ENCODE results near the gene ELF2.
"Not testable (repeated sequence)": the region's sequence is repeated elsewhere in the genome, so short reads cannot be mapped to it uniquely, and the experiment has no call there.

Gene ELF2

GRCh38 chr4:139020384-139020783 is 156.6 kb downstream of the ELF2 start:
- DNase-seq (ENCODE audit: low read depth) = no peak

- DNase-seq (ENCODE audit: low read depth) = peak; percentile 60
These were observed 157.9 kb downstream of the ELF2 start for GRCh38 chr4:139018971-139019758.

GRCh38 chr4:139018501-139018900 is 158.5 kb downstream of the ELF2 start:
- DNase-seq (ENCODE audit: low read depth) = peak; percentile 41

DNA sequence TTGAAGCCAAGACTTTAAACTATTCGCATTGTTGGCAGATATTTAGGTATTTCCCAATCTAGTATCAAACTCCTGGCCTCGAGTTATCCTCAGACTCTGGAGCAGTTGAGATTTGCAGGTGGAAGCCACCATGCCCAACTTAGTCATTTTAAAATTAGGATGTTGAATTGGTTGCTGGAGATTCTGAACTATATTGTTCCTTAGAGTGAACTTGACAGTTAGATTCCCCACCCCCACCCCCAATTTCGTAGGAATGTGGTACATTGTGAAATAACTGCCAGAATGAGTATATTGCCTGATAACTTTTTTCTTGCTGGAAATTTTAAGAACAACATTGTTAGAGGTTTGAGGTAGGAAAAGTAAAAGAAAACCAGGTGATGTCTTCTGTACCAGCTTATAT is 159.2 kb downstream of the ELF2 start:
- peak; percentile 28 for DNase-seq (ENCODE audit: low read depth)

- peak; percentile 44 for DNase-seq (ENCODE audit: low read depth)
These were observed 161.0 kb downstream of the ELF2 start for GRCh38 chr4:139015948-139016471.

- peak; percentile 92 for DNase-seq (ENCODE audit: low read depth)
These were observed 161.6 kb downstream of the ELF2 start, which contains the start of gene NOCT for GRCh38 chr4:139015269-139015947. TSS of gene NOCT (plus strand) at chr4:139015781. CDS start at chr4:139015982, 201 bp downstream.

GRCh38 chr4:139014371-139015268 is 162.4 kb downstream of the ELF2 start:
- peak; percentile 95 for DNase-seq (ENCODE audit: low read depth)

DNA sequence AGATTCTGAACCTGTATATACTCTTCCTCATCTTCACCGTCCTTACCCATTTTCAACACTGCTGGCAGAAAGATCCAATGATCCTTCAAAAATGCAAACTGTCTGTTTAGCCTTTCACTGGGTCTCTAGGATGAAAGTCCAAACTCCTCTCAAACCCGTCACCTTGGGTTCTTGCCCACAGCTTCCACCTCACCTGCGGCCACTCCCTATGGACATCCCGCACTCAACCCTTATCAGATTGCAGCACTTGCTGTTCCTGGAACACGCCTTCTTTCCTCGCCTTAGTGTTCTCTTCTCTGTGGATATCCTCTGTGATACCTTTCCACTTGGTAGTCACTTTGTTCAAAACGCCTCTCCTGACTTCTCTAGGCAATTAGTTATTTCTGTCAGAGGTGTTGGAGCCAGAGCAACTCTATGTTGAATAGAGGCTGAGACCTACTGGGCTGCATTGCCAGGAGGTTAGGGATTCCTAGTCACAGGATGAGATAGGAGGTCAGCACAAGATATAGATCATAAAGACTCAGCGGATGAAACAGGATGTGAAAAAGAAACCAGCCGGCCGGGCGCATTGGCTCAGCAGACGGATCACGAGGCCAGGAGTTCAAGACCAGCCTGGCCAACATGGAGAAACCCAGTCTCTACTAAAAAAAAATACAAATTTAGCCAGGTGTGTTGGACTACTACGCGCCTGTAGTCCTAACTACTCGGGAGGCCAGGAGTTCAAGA is 165.6 kb downstream of the ELF2 start:
- DNase-seq (ENCODE audit: low read depth) = no peak

DNA sequence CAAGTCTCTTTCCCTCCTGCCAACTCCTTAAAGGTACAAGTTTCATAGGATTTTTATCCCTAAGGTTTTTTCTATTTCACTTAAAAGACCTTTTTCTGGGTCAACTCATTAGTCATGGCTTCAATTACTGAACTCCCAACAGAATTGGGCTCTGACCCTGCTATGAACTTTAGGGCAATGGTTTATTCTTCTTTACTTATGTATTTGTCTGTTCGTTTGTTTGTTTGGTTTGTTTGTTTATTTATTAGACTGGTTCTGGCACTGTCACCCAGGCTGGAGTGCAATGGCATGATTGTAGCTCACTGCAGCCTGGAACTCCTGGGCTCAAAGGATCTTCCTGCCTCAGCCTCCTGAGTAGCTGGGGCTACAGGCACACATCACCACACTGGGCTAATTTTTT is 167.3 kb downstream of the ELF2 start:
- no peak for DNase-seq (ENCODE audit: low read depth)

- not testable (repeated sequence) for DNase-seq (ENCODE audit: low read depth)
These were observed 168.7 kb downstream of the ELF2 start for GRCh38 chr4:139008278-139008677.

- DNase-seq (ENCODE audit: low read depth) = peak; percentile 14
These were observed 169.4 kb downstream of the ELF2 start for GRCh38 chr4:139007640-139008039.
